Adrenal gland (tissue), 12 donors: ENCODE measurements around the gene COL9A2. TPM values are rescaled to one million over a fixed set of nuclear protein-coding genes. Genes with fewer than 3 reads are reported as not detected.

Experiments
- DNase-seq, 7 donors: peaks; one replicate each; pipeline ENCODE4 v3.0.0-alpha.2; 2019 to 2020
- H3K27ac ChIP-seq, 5 donors: fragments of 200-600 bp; sonication (generic) in 4 of 5; 1 replicate in 3 of 5; 2 replicates in 2 of 5; pipeline versions ENCODE4 v1.5.1 to v1.8.0; 2016 to 2020; ENCODE audit warnings: mild to moderate bottlenecking in 1 of 5
- H3K27me3 ChIP-seq: fragments of 200-600 bp; 2 replicates; pipeline ENCODE4 v1.8.0; 2021
- H3K36me3 ChIP-seq, 2 donors: fragments of 200-600 bp; replicated peaks in 1 of 2; 1 replicate in 1 of 2; 2 replicates in 1 of 2; pipeline versions ENCODE4 v1.5.1 to v1.8.0; 2018 to 2022
- H3K4me1 ChIP-seq, 2 donors: fragments of 200-600 bp; replicated peaks in 1 of 2; 1 replicate in 1 of 2; 2 replicates in 1 of 2; pipeline versions ENCODE4 v1.5.1 to v1.8.0; 2018 to 2021
- H3K4me3 ChIP-seq, 4 donors: fragments of 200-600 bp; sonication (generic) in 3 of 4; one replicate each; pipeline ENCODE4 v1.5.1; 2016 to 2018
- H3K9me3 ChIP-seq, 3 donors: fragments of 200-600 bp; sonication (generic) in 1 of 3; replicated peaks in 1 of 3; 1 replicate in 2 of 3; 2 replicates in 1 of 3; pipeline versions ENCODE4 v1.5.1 to v1.8.0; 2016 to 2021
- CTCF ChIP-seq, 6 experiments: fragments of 450-650 bp in 4 of 6; fragments of 200-600 bp in 2 of 6; sonication (generic) in 1 of 6; IDR thresholded peaks; 1 replicate in 5 of 6; 2 replicates in 1 of 6; pipeline versions ENCODE4 v1.5.1 to v1.8.0; 2016 to 2021; ENCODE audit warnings: antibody characterized with exemption in 6 of 6, mild to moderate bottlenecking in 2 of 6, moderate library complexity in 1 of 6
- POLR2A ChIP-seq, 2 donors: fragments of 450-650 bp; IDR thresholded peaks; one replicate each; pipeline ENCODE4 v1.6.1; 2017; ENCODE audit warnings: antibody characterized with exemption in 2 of 2, mild to moderate bottlenecking in 2 of 2, moderate library complexity in 1 of 2
- WGBS, 4 donors: extraction: QIAGEN DNeasy Blood & Tissue Kit in 2 of 4; methylation state at CpG; one replicate each; pipeline versions ENCODE4 v1.1.5 to v1.1.7; 2013 to 2017; 5-methylcytosine and 5-hydroxymethylcytosine counted together
- intact Hi-C, 2 donors: fragments of 100-400 bp; cut with DNase I; formaldehyde crosslinking; loops; one replicate each; pipeline versions ENCODE4 v1.14.1 to v1.15.0; 2022 to 2023
- polyA plus RNA-seq, 3 donors: library from polyadenylated mRNA; stranded (reverse); fragments of 200-250 nt in 2 of 3; fragments of 350-450 nt in 1 of 3; fragmentation: Illumina TruSeq in 1 of 3; extraction: RNeasy Lipid Tissue Mini Kit (QIAGEN cat#74804) in 1 of 3; gene quantifications; one replicate each; pipeline ENCODE4 v1.2.3, GENCODE V29; 2013 to 2014
- total RNA-seq, 9 donors: library from RNA; depleted of rRNA in 4 of 9; stranded (reverse); fragments of >200 nt in 4 of 9; fragments of 120-200 nt in 1 of 9; fragmentation: NEBNext Ultra II Directional in 1 of 9; extraction: Animal tissue kit (Norgen Biotek cat#: 25700) in 1 of 9; gene quantifications; one replicate each; pipeline versions ENCODE4 v1.1.0 to v1.2.4, GENCODE V29; 2013 to 2023
- donor health status: healthy with polysubstance abuse.
- donor health status: Bipolar disorder and iron deficiency.
- donor health status: DM: yes; HTN: yes; CAD: no.
- donor health status: DM: no; HTN: no; CAD: no.
- donor health status: DM: no; HTN: no; CAD: no.
- donor health status: DM: yes; HTN: yes; CAD: no.

COL9A2 gene
- total and polyA plus RNA-seq, 12 donors, result 0.35 to 40.3 (median 5.8) TPM

GRCh38 chr1:40353082-40353481 lies 36.0 kb upstream of the COL9A2 start:
- TF ChIP-seq POLR2A (IDR thresholded peaks at IDR 0.05) (no peak), CTCF (IDR thresholded peaks at IDR 0.05) (no peak)
- Histone ChIP-seq H3K27ac (peak overlapping the region in 1 of 5 donors; percentile 58), H3K36me3 (no peaks in the 10 kb centered on the region), H3K27me3 (no peaks in the 10 kb centered on the region), H3K4me1 (no peaks in the 10 kb centered on the region), H3K9me3 (peaks cover 0 to 5% (median 0%) of the 10 kb centered on the region in 3 donors), H3K4me3 (no peak overlapping the region)
- intact Hi-C loops, result no loop called here
- WGBS, 4 donors, result 81 to 90% (median 82%) methylated on average over 3 of the region's 3 CpGs
- no peak for DNase-seq

DNA sequence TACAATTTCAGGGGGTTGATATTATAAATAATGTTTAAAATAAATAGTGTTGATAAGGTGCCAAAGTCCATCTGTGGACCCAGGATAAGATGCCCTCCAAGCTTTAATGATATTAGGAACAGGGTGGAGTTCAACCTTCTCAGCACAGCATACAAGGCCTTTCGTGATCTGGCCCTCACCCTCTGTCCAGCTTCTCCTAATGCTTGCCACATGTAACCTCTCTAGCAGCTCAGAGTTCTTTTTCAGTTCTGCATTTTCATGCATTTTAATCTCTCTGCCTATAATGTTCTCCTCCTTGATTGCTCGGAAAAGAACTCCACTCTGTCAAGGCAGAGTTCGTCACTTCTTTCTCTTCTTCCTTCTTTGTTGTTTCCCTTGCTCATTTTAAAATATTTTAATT lies 35.0 kb upstream of the COL9A2 start:
- no peak overlapping the region for H3K27ac ChIP-seq
- WGBS, 4 donors, result 63 to 84% (median 74%) methylated on average over 3 of the region's 3 CpGs
- intact Hi-C loops, result no loop called here

DNA sequence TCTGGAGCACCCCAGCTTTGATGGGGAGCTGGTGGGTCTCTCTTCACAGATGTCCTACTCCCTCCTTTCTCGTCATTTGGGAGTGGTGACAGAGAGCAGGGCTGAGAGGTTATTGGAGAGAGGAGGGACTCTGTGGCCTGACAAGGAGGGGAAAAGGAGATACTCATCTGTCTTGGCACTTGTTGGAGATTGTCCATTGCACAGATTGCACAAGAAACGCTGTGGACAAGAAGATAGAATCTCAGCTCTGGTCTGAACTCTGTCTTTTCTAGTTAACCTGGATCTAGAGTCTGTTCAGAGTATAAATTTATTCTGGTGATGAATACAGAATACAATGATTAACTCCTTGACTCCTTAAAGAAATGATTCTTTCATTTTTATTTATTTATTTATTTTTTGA lies 34.0 kb upstream of the COL9A2 start:
- no peak overlapping the region for H3K27ac ChIP-seq
- intact Hi-C loops, result no loop called here
- no peak for TF ChIP-seq CTCF (IDR thresholded peaks at IDR 0.05)
- no peak for TF ChIP-seq POLR2A (IDR thresholded peaks at IDR 0.05)
- no peaks in the 10 kb centered on the region for H3K4me1 ChIP-seq
- no peak for DNase-seq
- H3K36me3 ChIP-seq, result no peaks in the 10 kb centered on the region
- 69 to 82% (median 79%) methylated on average over 2 of the region's 2 CpGs for WGBS, 4 donors
- H3K9me3 ChIP-seq, result no peaks in the 10 kb centered on the region
- no peaks in the 10 kb centered on the region for H3K27me3 ChIP-seq
- no peak overlapping the region for H3K4me3 ChIP-seq

More for the DNA sequence above, 35.0 kb upstream of the COL9A2 start:
- Histone ChIP-seq H3K36me3 (no peaks in the 10 kb centered on the region), H3K27me3 (no peaks in the 10 kb centered on the region), H3K4me3 (no peak overlapping the region), H3K4me1 (no peaks in the 10 kb centered on the region), H3K9me3 (no peaks in the 10 kb centered on the region)
- TF ChIP-seq CTCF (IDR thresholded peaks at IDR 0.05), result no peak
- no peak for TF ChIP-seq POLR2A (IDR thresholded peaks at IDR 0.05)
- no peak for DNase-seq

DNA sequence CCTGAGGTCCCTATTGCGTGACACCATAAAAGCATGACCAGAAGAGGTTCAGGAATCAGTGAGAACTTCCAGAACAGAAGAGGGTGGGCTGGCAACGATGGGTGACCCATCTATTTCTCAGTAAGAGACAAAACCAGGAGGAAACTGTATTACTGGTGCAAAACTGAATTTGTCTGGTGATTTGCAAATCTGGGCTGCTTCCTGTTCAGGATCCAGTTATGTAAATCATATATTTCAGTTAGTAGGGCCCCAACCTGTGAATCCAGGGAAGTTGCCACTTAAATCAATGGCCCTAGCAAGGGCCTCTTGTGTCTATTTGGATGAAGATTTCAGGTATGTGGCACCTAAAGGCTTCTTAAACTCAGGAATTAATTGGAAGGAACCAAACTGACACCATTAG lies 33.3 kb upstream of the COL9A2 start:
- Histone ChIP-seq H3K27me3 (no peaks in the 10 kb centered on the region), H3K4me3 (no peak overlapping the region), H3K27ac (no peak overlapping the region), H3K4me1 (no peaks in the 10 kb centered on the region), H3K36me3 (no peaks in the 10 kb centered on the region), H3K9me3 (no peaks in the 10 kb centered on the region)
- no peak for TF ChIP-seq POLR2A (IDR thresholded peaks at IDR 0.05)
- no peak for TF ChIP-seq CTCF (IDR thresholded peaks at IDR 0.05)
- intact Hi-C loops, result no loop called here
- no peak for DNase-seq
- WGBS, 4 donors, result 75 to 88% (median 78%) methylated on average over 2 of the region's 2 CpGs
